IMR-90 (cell line): Measurements from ENCODE around the gene MSLN. TPM values are rescaled to one million over a fixed set of nuclear protein-coding genes. Genes with fewer than 3 reads are reported as not detected.

ENCODE experiments used
- ATAC-seq: fragments of 200-7000 bp; cut with Tn5 transposase; 2 replicates; pipeline ENCODE4 v1.9.1; 2020; ENCODE audit warnings: low read depth, mild to moderate bottlenecking, moderate library complexity
- BruUV-seq: library from RNA; stranded (reverse); fragments of 400-500 nt; replicated peaks from 2 replicates; lab custom pipeline; 2021; lab: Mats Ljungman, UMichigan
- CTCF ChIA-PET: fragments of 300-600 bp; formaldehyde crosslinking; extraction: SDS; loops from one replicate; lab custom pipeline; 2021; ENCODE audit warnings: antibody characterized with exemption; lab: Yijun Ruan, JAX
- POLR2A ChIA-PET: fragments of 300-600 bp; sonication (Branson Sonifier 250); formaldehyde crosslinking; loops from one replicate; lab custom pipeline; 2022; ENCODE audit warnings: antibody characterized with exemption; ENCODE audit not compliant: unreplicated experiment; lab: Charles Lee
- DNase-seq: peaks from one replicate; pipeline ENCODE4 v3.0.0; 2013
- H2AFZ ChIP-seq: replicated peaks from 2 replicates; pipeline ENCODE3; 2013; ENCODE audit warnings: low read length, mild to moderate bottlenecking; ENCODE audit not compliant: poor library complexity
- H2AK5ac ChIP-seq: 2 replicates; pipeline ENCODE4 v1.6.1; 2013; ENCODE audit warnings: low read depth, low read length, inconsistent platforms
- H2AK9ac ChIP-seq: replicated peaks from 2 replicates; pipeline ENCODE3; 2013; ENCODE audit warnings: mild to moderate bottlenecking, low read depth, low read length, moderate library complexity; ENCODE audit not compliant: poor library complexity
- H2BK120ac ChIP-seq: 2 replicates; pipeline ENCODE4 v1.6.1; 2013; ENCODE audit warnings: low read depth, low read length, inconsistent platforms
- H2BK15ac ChIP-seq: 3 replicates; pipeline ENCODE4 v1.6.1; 2013; ENCODE audit warnings: low read depth, low read length, inconsistent platforms
- H2BK20ac ChIP-seq: 2 replicates; pipeline ENCODE4 v1.6.1; 2013; ENCODE audit warnings: low read depth, mild to moderate bottlenecking, inconsistent platforms, low read length, moderate library complexity
- H2BK5ac ChIP-seq: 2 replicates; pipeline ENCODE4 v1.6.1; 2013; ENCODE audit warnings: mild to moderate bottlenecking, low read depth, low read length, inconsistent platforms; ENCODE audit not compliant: poor library complexity, severe bottlenecking
- H3K14ac ChIP-seq: replicated peaks from 2 replicates; pipeline ENCODE4 v1.6.1; 2013; ENCODE audit warnings: low read depth, low read length, inconsistent platforms
- H3K18ac ChIP-seq: 2 replicates; pipeline ENCODE4 v1.6.1; 2013; ENCODE audit warnings: low read depth, low read length, control low read depth
- H3K23ac ChIP-seq: 2 replicates; pipeline ENCODE4 v1.6.1; 2013; ENCODE audit warnings: low read depth, low read length, inconsistent platforms
- H3K27ac ChIP-seq: 2 replicates; pipeline ENCODE4 v1.5.1; 2013; ENCODE audit warnings: mild to moderate bottlenecking, control low read depth, low read length; ENCODE audit not compliant: insufficient read depth
- H3K27me3 ChIP-seq: 2 replicates; pipeline ENCODE4 v1.6.1; 2013; ENCODE audit warnings: low read length; ENCODE audit not compliant: control insufficient read depth, insufficient read depth
- H3K36me3 ChIP-seq: 2 replicates; pipeline ENCODE4 v1.6.1; 2013; ENCODE audit warnings: low read length, mixed read lengths; ENCODE audit not compliant: control insufficient read depth, insufficient read depth
- H3K4ac ChIP-seq: 2 replicates; pipeline ENCODE4 v1.6.1; 2013; ENCODE audit warnings: low read depth, low read length, inconsistent platforms
- H3K4me1 ChIP-seq: 2 replicates; pipeline ENCODE4 v1.6.1; 2013; ENCODE audit warnings: low read length, mixed read lengths; ENCODE audit not compliant: control insufficient read depth, insufficient read depth
- H3K4me2 ChIP-seq: 2 replicates; pipeline ENCODE4 v1.6.1; 2013; ENCODE audit warnings: low read depth, mild to moderate bottlenecking, control low read depth, low read length, moderate library complexity
- H3K4me3 ChIP-seq: 2 replicates; pipeline ENCODE4 v1.5.1; 2013; ENCODE audit warnings: low read depth, mild to moderate bottlenecking, control low read depth, low read length, moderate library complexity; ENCODE audit not compliant: insufficient read depth
- H3K56ac ChIP-seq: 2 replicates; pipeline ENCODE4 v1.6.1; 2013; ENCODE audit warnings: low read length, inconsistent platforms; ENCODE audit not compliant: insufficient read depth; ENCODE audit errors: extremely low read depth
- H3K79me1 ChIP-seq, 2 experiments: 2 replicates each; pipeline ENCODE4 v1.6.1; 2013; ENCODE audit warnings: low read length in 2 of 2, inconsistent platforms in 1 of 2, low read depth in 1 of 2
- H3K9ac ChIP-seq: 2 replicates; pipeline ENCODE4 v1.6.1; 2013; ENCODE audit warnings: low read depth, low read length, control low read depth
- H3K9me1 ChIP-seq: 2 replicates; pipeline ENCODE4 v1.6.1; 2013; ENCODE audit warnings: low read length, inconsistent platforms; ENCODE audit not compliant: insufficient read depth
- H3K9me3 ChIP-seq: 2 replicates; pipeline ENCODE4 v1.6.1; 2013; ENCODE audit warnings: low read length; ENCODE audit not compliant: control insufficient read depth, insufficient read depth
- H4K20me1 ChIP-seq: 2 replicates; pipeline ENCODE4 v1.6.1; 2013; ENCODE audit warnings: low read length, inconsistent platforms; ENCODE audit not compliant: insufficient read depth
- H4K5ac ChIP-seq: 2 replicates; pipeline ENCODE4 v1.6.1; 2013; ENCODE audit warnings: mild to moderate bottlenecking, low read depth, low read length, control low read depth
- H4K8ac ChIP-seq, 2 experiments: 2 replicates each; pipeline ENCODE4 v1.6.1; 2013; ENCODE audit warnings: low read depth in 2 of 2, low read length in 2 of 2, control low read depth in 1 of 2, inconsistent platforms in 1 of 2
- H4K91ac ChIP-seq: 2 replicates; pipeline ENCODE4 v1.6.1; 2013; ENCODE audit warnings: low read depth, low read length, inconsistent platforms; ENCODE audit not compliant: insufficient read depth
- CEBPB ChIP-seq: IDR thresholded peaks from 2 replicates; pipeline ENCODE4 v1.6.1; 2012; ENCODE audit warnings: low read depth, low read length, improper control_type of control experiment
- CHD1 ChIP-seq: IDR thresholded peaks from 2 replicates; pipeline ENCODE4 v1.6.1; 2012; ENCODE audit warnings: low read depth, low read length, improper control_type of control experiment
- FOS ChIP-seq: fragments of 150-350 bp; IDR thresholded peaks from 2 replicates; pipeline ENCODE4 v1.6.1; 2016; ENCODE audit warnings: low read depth, low read length
- MAFK ChIP-seq: IDR thresholded peaks from 2 replicates; pipeline ENCODE4 v1.6.1; 2012; ENCODE audit warnings: low read depth, low read length, improper control_type of control experiment
- MXI1 ChIP-seq: IDR thresholded peaks from 2 replicates; pipeline ENCODE4 v1.6.1; 2012; ENCODE audit warnings: low read depth, mild to moderate bottlenecking, low read length, moderate library complexity, borderline replicate concordance
- NFE2L2 ChIP-seq: fragments of 150-350 bp; IDR thresholded peaks from 2 replicates; pipeline ENCODE4 v1.6.1; 2016; ENCODE audit warnings: low read depth, mild to moderate bottlenecking, low read length
- POLR2A ChIP-seq: IDR thresholded peaks from 2 replicates; pipeline ENCODE4 v1.6.1; 2012; ENCODE audit warnings: mild to moderate bottlenecking, low read depth, low read length
- RAD21 ChIP-seq: IDR thresholded peaks from 2 replicates; pipeline ENCODE4 v1.6.1; 2012; ENCODE audit warnings: low read length, improper control_type of control experiment
- RCOR1 ChIP-seq: IDR thresholded peaks from 2 replicates; pipeline ENCODE4 v1.6.1; 2012; ENCODE audit warnings: mild to moderate bottlenecking, low read length, improper control_type of control experiment; ENCODE audit not compliant: insufficient replicate concordance
- RFX5 ChIP-seq: IDR thresholded peaks from 2 replicates; pipeline ENCODE4 v1.8.0; 2012; ENCODE audit warnings: low read depth, mild to moderate bottlenecking, low read length, moderate library complexity
- SMC3 ChIP-seq: fragments of 150-350 bp; IDR thresholded peaks from 2 replicates; pipeline ENCODE4 v1.6.1; 2016; ENCODE audit warnings: low read depth, mild to moderate bottlenecking, antibody characterized with exemption, low read length, moderate library complexity
- WGBS, 2 experiments: methylation state at CpG; one replicate each; pipeline versions ENCODE4 v1.1.5 to v1.1.7; 2013; ENCODE audit warnings: missing lambda C conversion rate in 2 of 2; ENCODE audit not compliant: insufficient read length in 1 of 2; ENCODE audit errors: extremely low coverage in 2 of 2; 5-methylcytosine and 5-hydroxymethylcytosine counted together
- dilution Hi-C: fragments of 300-500 bp; cut with HindIII; formaldehyde crosslinking; loops from one replicate; pipeline ENCODE4 v1.14.3; 2018; ENCODE audit warnings: low sequenced_read_pairs; ENCODE audit not compliant: unreplicated experiment
- in situ Hi-C: fragments of 300-500 bp; cut with MboI; formaldehyde crosslinking; loops from 3 replicates; pipeline ENCODE4 v1.14.3; 2019; ENCODE audit warnings: low sequenced_read_pairs, inconsistent platforms, mixed read lengths
- intact Hi-C: fragments of 100-400 bp; cut with micrococcal nuclease; formaldehyde crosslinking; loops from 2 replicates; pipeline ENCODE4 v1.10.0; 2022
- polyA plus RNA-seq, 3 experiments: library from polyadenylated mRNA; depleted of rRNA; stranded (reverse); fragments of >200 nt; gene quantifications; 2 replicates each; pipeline ENCODE4 v1.2.3, GENCODE V29; 2012; ENCODE audit warnings: low replicate concordance in 1 of 3
- total RNA-seq: library from RNA; depleted of rRNA; stranded (reverse); fragments of >200 nt; gene quantifications from 2 replicates; pipeline ENCODE4 v1.2.3, GENCODE V29; 2012
- TF ChIP-seq, protein P1 (sequence below): fragments of 150-350 bp; IDR thresholded peaks from 2 replicates; pipeline ENCODE4 v1.6.1; 2017; ENCODE audit warnings: mild to moderate bottlenecking, antibody characterized with exemption, low read length, low read depth
- TF ChIP-seq, protein P2 (sequence below): fragments of 150-350 bp; IDR thresholded peaks from 2 replicates; pipeline ENCODE4 v1.6.1; 2016; ENCODE audit warnings: low read depth, mild to moderate bottlenecking, low read length, moderate library complexity, borderline replicate concordance

The MSLN gene
- total and polyA plus RNA-seq, 2 of the 4 experiments (the other 2 are of a cell fraction): 0.14 TPM; not detected in 1

DNA sequence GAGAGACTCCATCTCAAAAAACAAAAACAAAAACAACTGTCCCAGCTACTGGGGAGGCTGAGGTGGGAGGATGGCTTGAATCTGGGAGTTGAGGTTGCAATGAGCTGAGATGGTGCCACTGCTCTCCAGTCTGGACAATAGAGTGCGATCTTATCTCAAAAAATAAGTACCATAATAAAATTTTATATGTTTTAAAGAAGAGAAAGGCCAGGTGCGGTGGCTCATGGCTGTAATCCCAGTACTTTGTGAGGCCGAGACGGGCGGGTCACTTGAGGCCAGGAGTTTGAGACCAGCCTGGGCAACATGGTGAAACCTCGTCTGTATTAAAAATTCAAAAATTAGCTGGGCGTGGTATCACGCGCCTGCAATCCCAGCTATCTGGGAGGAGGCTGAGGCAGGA is 16.3 kb downstream of the MSLN start:
- peaks cover 9% of the 10 kb centered on the region; the same call in 1 of the 2 replicates for H3K27me3 ChIP-seq
- H3K27ac ChIP-seq: no peak overlapping the region
- CTCF ChIA-PET: no interaction called here
- no peak overlapping the region for H3K56ac ChIP-seq
- H3K79me1 ChIP-seq: no peaks in the 10 kb centered on the region
- no peak overlapping the region for H2AK5ac ChIP-seq
- H3K18ac ChIP-seq: no peak overlapping the region
- no peak overlapping the region for H2BK5ac ChIP-seq
- no peak overlapping the region for H3K23ac ChIP-seq
- no peak overlapping the region for H4K91ac ChIP-seq
- no peaks in the 10 kb centered on the region for H3K9me3 ChIP-seq
- DNase-seq (no peak), ATAC-seq (no peak)
- TF ChIP-seq NFE2L2 (no peak), MAFK (no peak), FOS (no peak), CEBPB (no peak), RCOR1 (no peak), RAD21 (no peak), RFX5 (no peak), POLR2A (no peak), CHD1 (no peak), MXI1 (no peak), SMC3 (no peak)
- TF ChIP-seq, protein P1, sequence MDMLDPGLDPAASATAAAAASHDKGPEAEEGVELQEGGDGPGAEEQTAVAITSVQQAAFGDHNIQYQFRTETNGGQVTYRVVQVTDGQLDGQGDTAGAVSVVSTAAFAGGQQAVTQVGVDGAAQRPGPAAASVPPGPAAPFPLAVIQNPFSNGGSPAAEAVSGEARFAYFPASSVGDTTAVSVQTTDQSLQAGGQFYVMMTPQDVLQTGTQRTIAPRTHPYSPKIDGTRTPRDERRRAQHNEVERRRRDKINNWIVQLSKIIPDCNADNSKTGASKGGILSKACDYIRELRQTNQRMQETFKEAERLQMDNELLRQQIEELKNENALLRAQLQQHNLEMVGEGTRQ: no peak
- TF ChIP-seq, protein P2, sequence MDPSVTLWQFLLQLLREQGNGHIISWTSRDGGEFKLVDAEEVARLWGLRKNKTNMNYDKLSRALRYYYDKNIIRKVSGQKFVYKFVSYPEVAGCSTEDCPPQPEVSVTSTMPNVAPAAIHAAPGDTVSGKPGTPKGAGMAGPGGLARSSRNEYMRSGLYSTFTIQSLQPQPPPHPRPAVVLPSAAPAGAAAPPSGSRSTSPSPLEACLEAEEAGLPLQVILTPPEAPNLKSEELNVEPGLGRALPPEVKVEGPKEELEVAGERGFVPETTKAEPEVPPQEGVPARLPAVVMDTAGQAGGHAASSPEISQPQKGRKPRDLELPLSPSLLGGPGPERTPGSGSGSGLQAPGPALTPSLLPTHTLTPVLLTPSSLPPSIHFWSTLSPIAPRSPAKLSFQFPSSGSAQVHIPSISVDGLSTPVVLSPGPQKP: no peak
- no peaks in the 10 kb centered on the region for H3K9me1 ChIP-seq
- H3K4ac ChIP-seq: no peak overlapping the region
- dilution Hi-C loops: no loop called here
- no peak overlapping the region for H3K14ac ChIP-seq
- in situ Hi-C loops: no loop called here
- no peaks in the 10 kb centered on the region for H3K36me3 ChIP-seq
- H2BK15ac ChIP-seq: no peak overlapping the region
- H2AFZ ChIP-seq: no peak overlapping the region
- no peak overlapping the region for H4K5ac ChIP-seq
- H3K4me3 ChIP-seq: no peak overlapping the region
- H4K8ac ChIP-seq: no peak overlapping the region
- H2AK9ac ChIP-seq: no peak overlapping the region
- H2BK20ac ChIP-seq: no peak overlapping the region
- no peak overlapping the region for H2BK120ac ChIP-seq
- H3K4me1 ChIP-seq: no peaks in the 10 kb centered on the region
- H3K9ac ChIP-seq: no peak overlapping the region
- H3K4me2 ChIP-seq: no peak overlapping the region
- BruUV-seq: no TSS peak
- WGBS, 2 experiments: 90% methylated on average over 5 of the region's 9 CpGs; no CpG with 5 or more reads in 1 of the 2 experiments
- POLR2A ChIA-PET: no interaction called here
- no peaks in the 10 kb centered on the region for H4K20me1 ChIP-seq
- intact Hi-C loops: no loop called here
